ENCODE measurements around the gene PRPF19.

PRPF19 gene

GRCh38 chr11:60921259-60921658 is 14.9 kb upstream of the PRPF19 start:
- no peak for DNase-seq
- no peak overlapping the region for H3K27ac Mint-ChIP-seq
- ATAC-seq = no peak
- no peaks in the 10 kb centered on the region for H3K9me3 Mint-ChIP-seq
- H3K4me3 Mint-ChIP-seq = no peak overlapping the region
- peaks cover 51% of the 10 kb centered on the region for H3K4me1 Mint-ChIP-seq
- H3K27me3 Mint-ChIP-seq = peaks cover 15% of the 10 kb centered on the region

GRCh38 chr11:60919956-60920355 is 13.6 kb upstream of the PRPF19 start:
- peaks cover 50% of the 10 kb centered on the region for H3K4me1 Mint-ChIP-seq
- DNase-seq (no peak), ATAC-seq (no peak)
- peaks cover 2% of the 10 kb centered on the region for H3K27me3 Mint-ChIP-seq
- no peak overlapping the region for H3K27ac Mint-ChIP-seq
- H3K9me3 Mint-ChIP-seq = no peaks in the 10 kb centered on the region
- no peak overlapping the region for H3K4me3 Mint-ChIP-seq

- peaks cover 46% of the 10 kb centered on the region for H3K4me1 Mint-ChIP-seq
- peak overlapping the region in 1 of 2 donors; percentile 48 for H3K27ac Mint-ChIP-seq
- H3K9me3 Mint-ChIP-seq = no peaks in the 10 kb centered on the region
- ATAC-seq = no peak
- DNase-seq = no peak
- no peak overlapping the region for H3K4me3 Mint-ChIP-seq
- H3K27me3 Mint-ChIP-seq = no peaks in the 10 kb centered on the region
Measured at GRCh38 chr11:60919320-60919719, 12.9 kb upstream of the PRPF19 start.

- Mint-ChIP-seq H3K27ac (no peak overlapping the region), H3K4me1 (peaks cover 45% of the 10 kb centered on the region), H3K4me3 (no peak overlapping the region), H3K9me3 (no peaks in the 10 kb centered on the region), H3K27me3 (no peaks in the 10 kb centered on the region)
- no peak for DNase-seq
- ATAC-seq = no peak
Measured at GRCh38 chr11:60918939-60919265, 12.5 kb upstream of the PRPF19 start.

- H3K27ac Mint-ChIP-seq = no peak overlapping the region
- H3K9me3 Mint-ChIP-seq = no peaks in the 10 kb centered on the region
- DNase-seq (no peak), ATAC-seq (no peak)
- H3K27me3 Mint-ChIP-seq = no peaks in the 10 kb centered on the region
- peaks cover 49% of the 10 kb centered on the region for H3K4me1 Mint-ChIP-seq
- no peak overlapping the region for H3K4me3 Mint-ChIP-seq
Measured at GRCh38 chr11:60918251-60918938, 12.0 kb upstream of the PRPF19 start.

GRCh38 chr11:60917267-60917666 is 10.9 kb upstream of the PRPF19 start:
- Mint-ChIP-seq H3K4me3 (peak overlapping the region in 1 of 2 donors; percentile 12), H3K9me3 (no peaks in the 10 kb centered on the region), H3K4me1 (peaks cover 60% of the 10 kb centered on the region), H3K27me3 (no peaks in the 10 kb centered on the region), H3K27ac (no peak overlapping the region)
- ATAC-seq (no peak), DNase-seq (no peak)

GRCh38 chr11:60916669-60917206 is 10.4 kb upstream of the PRPF19 start:
- no peak for ATAC-seq
- no peak for DNase-seq
- peaks cover 66% of the 10 kb centered on the region for H3K4me1 Mint-ChIP-seq
- H3K9me3 Mint-ChIP-seq = no peaks in the 10 kb centered on the region
- no peak overlapping the region for H3K27ac Mint-ChIP-seq
- no peaks in the 10 kb centered on the region for H3K27me3 Mint-ChIP-seq
- no peak overlapping the region for H3K4me3 Mint-ChIP-seq

GRCh38 chr11:60915248-60915914 is 9.0 kb upstream of the PRPF19 start:
- H3K4me3 Mint-ChIP-seq = peak overlapping the region; percentile 78 to 99
- peaks cover 78% of the 10 kb centered on the region for H3K4me1 Mint-ChIP-seq
- peak overlapping the region; percentile 69 to 82 for H3K27ac Mint-ChIP-seq

GRCh38 chr11:60914633-60915247 is 8.4 kb upstream of the PRPF19 start:
- Mint-ChIP-seq H3K27me3 (no peaks in the 10 kb centered on the region), H3K4me3 (peak overlapping the region; percentile 78 to 99), H3K9me3 (peaks cover 11% of the 10 kb centered on the region in 2 donors), H3K4me1 (peaks cover 81% of the 10 kb centered on the region), H3K27ac (peak overlapping the region; percentile 84 to 92)
- ATAC-seq (peak; percentile 36), DNase-seq (peak in 1 of 2 donors; percentile 46)

More at GRCh38 chr11:60915248-60915914, 9.0 kb upstream of the PRPF19 start:
- Mint-ChIP-seq H3K9me3 (peaks cover 5 to 7% of the 10 kb centered on the region in 2 donors), H3K27me3 (no peaks in the 10 kb centered on the region)
- ATAC-seq (peak; percentile 77), DNase-seq (peak; percentile 75 to 84)

GRCh38 chr11:60913793-60914632 is 7.6 kb upstream of the PRPF19 start, which contains the start of gene TMEM109:
TMEM109 (plus strand) TSS chr11:60914158; CDS start chr11:60919694, 5,536 bp downstream.
- peak within 1 kb of the TSS; percentile 96 to 99 for H3K4me3 Mint-ChIP-seq
- H3K4me1 Mint-ChIP-seq = peaks cover 80% of the 10 kb centered on the region
- ATAC-seq (peak; percentile 80), DNase-seq (peak; percentile 87 to 90)
- no peaks in the 10 kb centered on the region for H3K27me3 Mint-ChIP-seq
- peaks cover 18% of the 10 kb centered on the region in 2 donors for H3K9me3 Mint-ChIP-seq
- H3K27ac Mint-ChIP-seq = peak within 1 kb of the TSS; percentile 96 to 99

- H3K9me3 Mint-ChIP-seq = peaks cover 21 to 23% of the 10 kb centered on the region in 2 donors
- DNase-seq (no peak), ATAC-seq (no peak)
- H3K27ac Mint-ChIP-seq = peak overlapping the region; percentile 36 to 96
- peaks cover 72% of the 10 kb centered on the region for H3K4me1 Mint-ChIP-seq
- H3K27me3 Mint-ChIP-seq = no peaks in the 10 kb centered on the region
- H3K4me3 Mint-ChIP-seq = peak overlapping the region; percentile 96 to 99
Measured at GRCh38 chr11:60912851-60913528, 6.6 kb upstream of the PRPF19 start.

GRCh38 chr11:60912223-60912850 is 6.0 kb upstream of the PRPF19 start:
- Mint-ChIP-seq H3K9me3 (peaks cover 21 to 23% of the 10 kb centered on the region in 2 donors), H3K4me3 (peak overlapping the region; percentile 49 to 96), H3K27me3 (no peaks in the 10 kb centered on the region), H3K4me1 (peaks cover 77% of the 10 kb centered on the region), H3K27ac (peak overlapping the region in 1 of 2 donors; percentile 73)
- DNase-seq (no peak), ATAC-seq (no peak)

- DNase-seq (no peak), ATAC-seq (no peak)
- peaks cover 21 to 23% of the 10 kb centered on the region in 2 donors for H3K9me3 Mint-ChIP-seq
- H3K4me1 Mint-ChIP-seq = peaks cover 68% of the 10 kb centered on the region
- no peak overlapping the region for H3K27ac Mint-ChIP-seq
- no peak overlapping the region for H3K4me3 Mint-ChIP-seq
- no peaks in the 10 kb centered on the region for H3K27me3 Mint-ChIP-seq
Measured at GRCh38 chr11:60910711-60911380, 4.5 kb upstream of the PRPF19 start.

- no peak overlapping the region for H3K4me3 Mint-ChIP-seq
Measured at GRCh38 chr11:60910281-60910687, 3.9 kb upstream of the PRPF19 start.

More at GRCh38 chr11:60910281-60910687, 3.9 kb upstream of the PRPF19 start:
- ATAC-seq = no peak
- Mint-ChIP-seq H3K27ac (no peak overlapping the region), H3K4me1 (peaks cover 67% of the 10 kb centered on the region), H3K27me3 (no peaks in the 10 kb centered on the region), H3K9me3 (peaks cover 21 to 23% of the 10 kb centered on the region in 2 donors)
- no peak for DNase-seq

Measured in stimulated activated naive CD8-positive, alpha-beta T cell treated with anti-CD3 and anti-CD28 coated beads, Interleukin-15, amount 100 ng/mL, for 72 hours (primary cell).